Stimulated activated CD4-positive, alpha-beta T cell treated with anti-CD3 and anti-CD28 coated beads, TNF-alpha, amount 100 ng/mL, for 4 hours (primary cell): Measurements from ENCODE around the gene RPS28.
A peak's percentile ranks its signal among the peaks of the same experiment; 100 is the strongest.
"Not testable (repeated sequence)": the region's sequence is repeated elsewhere in the genome, so short reads cannot be mapped to it uniquely, and the experiment has no call there.

Experiments
- DNase-seq, 3 experiments: peaks; one replicate each; pipeline ENCODE4 v3.0.0-alpha.2; 2020; ENCODE audit warnings: low read depth in 3 of 3

Gene RPS28

DNA sequence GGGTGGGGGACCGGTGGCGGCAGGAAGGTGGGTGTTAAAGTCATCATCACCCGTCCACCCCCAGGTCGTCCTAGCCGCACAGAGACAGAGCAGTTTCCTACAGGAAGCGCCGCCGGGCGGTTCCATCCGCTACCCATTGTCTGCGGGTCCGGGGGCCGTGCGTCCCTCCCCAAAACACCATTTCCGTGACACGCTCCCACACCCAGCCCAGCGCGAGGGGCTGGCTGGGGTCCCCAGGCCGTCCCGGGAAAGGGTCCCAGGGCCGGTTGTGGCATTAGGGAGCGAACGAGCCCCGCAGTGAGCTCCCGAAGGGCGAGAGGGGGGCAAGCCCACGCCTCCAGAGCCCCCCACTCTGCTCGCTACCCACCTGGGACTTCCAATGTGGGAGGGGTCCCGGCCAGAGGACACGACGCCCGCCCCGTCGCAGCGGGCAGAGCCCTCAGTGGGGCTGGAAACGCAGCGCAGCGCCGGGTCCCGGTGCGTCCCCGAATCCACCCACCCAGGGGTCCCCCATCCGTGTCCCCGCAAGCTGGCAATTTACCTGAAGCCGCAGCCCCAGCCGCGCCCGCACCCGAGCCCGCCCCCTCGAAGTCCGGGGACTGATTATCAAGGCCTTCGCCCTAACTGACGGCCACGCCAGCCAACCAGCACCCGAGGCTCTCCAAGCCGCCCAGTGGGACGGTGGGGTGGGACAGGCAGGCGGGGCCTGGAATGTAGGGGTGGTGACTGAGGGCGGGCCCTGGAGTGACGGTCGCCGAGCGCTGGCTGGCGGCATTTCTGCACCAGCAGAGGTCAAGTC lies 21.6 kb downstream of the RPS28 start, which contains the start of gene KANK3:
Gene KANK3, minus strand, starts transcription at position 579 of the 799 bp plus-strand sequence. CDS start 5,434 bp downstream, outside the sequence.
- peak; percentile 81 to 84 (median 84) for DNase-seq

DNA sequence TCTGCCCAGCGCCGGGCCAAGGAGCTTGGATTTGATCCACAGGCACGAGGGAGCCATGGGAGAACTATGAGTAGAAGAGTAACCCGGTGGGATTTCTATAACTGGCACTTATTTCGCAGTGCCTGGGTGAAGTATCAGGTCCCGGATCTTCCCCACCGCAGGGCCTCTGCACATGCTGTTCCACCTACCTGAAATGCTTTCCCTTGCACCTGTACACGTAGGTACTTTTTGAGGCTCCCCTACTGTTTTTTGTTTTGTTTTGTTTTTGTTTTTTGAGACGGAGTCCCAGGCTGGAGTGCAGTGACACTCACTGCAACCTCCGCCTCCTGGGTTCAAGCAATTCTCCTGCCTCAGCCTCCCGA lies 22.2 kb downstream of the RPS28 start:
- no peak for DNase-seq

DNA sequence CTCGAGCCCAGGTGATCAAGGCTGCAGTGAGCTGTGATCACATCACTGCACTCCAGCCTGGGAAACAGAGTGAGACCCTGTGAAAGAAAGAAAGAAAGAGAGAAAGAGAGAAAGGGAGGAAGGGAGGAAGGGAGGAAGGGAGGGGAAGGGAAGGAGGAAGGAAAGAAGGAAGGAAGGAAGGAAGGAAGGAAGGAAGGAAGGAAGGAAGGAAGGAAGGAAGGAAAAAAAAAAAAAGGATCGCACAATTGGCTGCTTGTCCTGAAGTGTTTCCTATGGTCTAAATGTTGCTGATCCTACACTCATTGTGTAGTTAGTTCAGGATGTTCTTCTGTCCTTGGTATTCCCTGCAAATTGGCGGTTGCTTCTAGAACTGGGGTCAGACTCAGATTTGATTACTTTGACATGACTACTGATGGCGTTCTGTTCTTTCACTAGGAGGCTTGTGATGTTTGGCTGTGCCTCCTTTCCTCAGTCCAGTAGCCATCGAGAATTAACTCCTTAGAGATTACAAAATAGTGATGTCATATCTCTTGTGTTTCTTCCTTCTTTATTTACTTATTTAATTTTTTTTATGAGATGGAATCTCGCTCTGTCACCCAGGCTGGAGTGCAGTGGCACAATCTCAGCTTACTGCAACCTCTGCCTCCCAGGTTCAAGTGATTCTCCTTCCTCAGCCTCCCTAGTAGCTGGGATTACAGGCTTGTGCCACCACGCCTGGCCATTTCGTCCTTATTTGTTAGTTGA lies 28.5 kb downstream of the RPS28 start:
- DNase-seq = not testable (repeated sequence)

DNA sequence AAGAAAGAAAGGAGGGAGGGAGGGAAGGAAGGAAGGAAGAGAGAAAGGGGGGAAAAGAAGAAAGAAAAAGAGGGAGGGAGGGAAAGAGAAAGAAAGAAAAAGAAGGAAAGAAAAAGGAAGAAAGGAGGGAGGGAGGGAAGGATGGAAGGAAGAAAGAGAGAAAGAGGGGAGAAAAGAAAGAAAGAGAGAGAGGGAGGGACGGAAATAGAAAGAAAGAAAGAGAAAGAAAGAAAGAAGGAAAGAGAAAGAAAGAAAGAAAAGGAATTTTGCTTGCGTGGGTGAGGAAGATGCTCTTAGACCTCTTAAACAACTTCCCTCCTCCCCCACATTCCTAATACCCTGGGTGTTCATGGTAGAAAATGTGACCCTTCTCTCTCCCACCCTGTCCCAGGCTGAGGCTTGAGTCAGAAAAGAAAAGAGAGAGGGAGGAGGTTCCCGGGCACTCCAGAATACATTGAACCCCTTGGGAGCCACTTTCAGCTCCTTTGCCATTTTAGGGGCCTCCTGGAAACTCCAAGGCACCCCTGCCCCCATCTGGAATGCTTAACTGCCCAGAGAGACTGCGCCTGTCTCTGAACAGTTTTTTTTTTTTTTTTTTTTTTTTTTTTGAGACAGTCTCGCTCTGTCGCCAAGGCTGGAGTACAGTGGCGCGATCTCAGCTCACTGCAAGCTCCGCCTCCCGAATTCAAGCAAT lies 31.0 kb downstream of the RPS28 start:
- no peak for DNase-seq

DNA sequence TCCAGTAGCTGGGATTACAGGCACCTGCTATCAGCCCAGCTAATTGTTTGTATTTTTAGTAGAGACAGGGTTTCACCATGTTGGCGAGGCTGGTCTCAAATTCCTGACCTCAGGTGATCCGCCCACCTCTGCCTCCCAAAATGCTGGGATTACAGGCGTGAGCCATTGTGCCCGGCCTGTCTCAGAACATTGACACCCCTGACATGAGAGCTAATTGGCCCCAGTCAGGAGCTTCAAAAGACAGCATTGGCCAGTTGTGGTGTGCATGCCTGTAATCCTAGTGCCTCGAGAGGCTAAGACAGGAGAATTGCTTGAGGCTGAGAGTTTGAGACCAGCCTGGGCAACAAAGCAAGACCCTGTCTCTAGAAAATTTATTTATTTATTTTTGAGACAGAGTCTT lies 31.5 kb downstream of the RPS28 start:
- not testable (repeated sequence) for DNase-seq

DNA sequence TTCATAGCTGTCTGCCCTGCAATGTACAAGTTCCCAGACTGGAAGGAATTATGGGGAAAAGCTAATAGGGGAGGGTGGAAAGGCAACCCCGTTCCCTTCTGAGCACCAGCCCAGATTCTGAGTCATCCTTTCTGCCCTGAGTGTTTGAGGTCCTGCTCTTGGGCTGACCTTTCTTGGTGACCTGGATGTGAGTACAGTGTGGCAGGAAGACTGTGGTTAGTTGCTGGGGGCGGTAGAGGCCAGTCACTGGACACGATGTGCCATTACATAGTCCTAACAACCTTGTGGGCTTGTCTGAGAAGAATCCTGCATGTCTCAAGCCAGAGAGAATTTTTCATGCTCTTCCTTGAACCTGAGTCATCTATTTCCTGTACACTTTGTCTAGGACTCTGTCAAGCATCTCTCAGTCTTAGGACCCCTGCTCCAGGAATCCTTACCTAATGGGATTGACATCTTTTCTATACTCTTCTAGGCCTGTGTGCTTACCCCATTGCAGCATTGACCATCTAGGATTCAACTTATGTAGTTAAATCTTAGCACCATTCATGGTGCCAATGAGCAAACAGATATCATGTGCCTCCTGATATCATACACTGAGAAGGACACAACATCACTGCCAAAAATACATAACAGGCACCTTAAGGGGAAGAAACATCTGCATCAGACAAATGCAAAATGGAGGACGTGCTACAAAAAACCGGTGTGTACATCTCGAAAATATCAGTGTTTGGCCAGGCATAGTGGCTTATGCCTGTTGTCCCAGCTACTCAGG lies 34.5 kb downstream of the RPS28 start:
- DNase-seq = no peak

DNA sequence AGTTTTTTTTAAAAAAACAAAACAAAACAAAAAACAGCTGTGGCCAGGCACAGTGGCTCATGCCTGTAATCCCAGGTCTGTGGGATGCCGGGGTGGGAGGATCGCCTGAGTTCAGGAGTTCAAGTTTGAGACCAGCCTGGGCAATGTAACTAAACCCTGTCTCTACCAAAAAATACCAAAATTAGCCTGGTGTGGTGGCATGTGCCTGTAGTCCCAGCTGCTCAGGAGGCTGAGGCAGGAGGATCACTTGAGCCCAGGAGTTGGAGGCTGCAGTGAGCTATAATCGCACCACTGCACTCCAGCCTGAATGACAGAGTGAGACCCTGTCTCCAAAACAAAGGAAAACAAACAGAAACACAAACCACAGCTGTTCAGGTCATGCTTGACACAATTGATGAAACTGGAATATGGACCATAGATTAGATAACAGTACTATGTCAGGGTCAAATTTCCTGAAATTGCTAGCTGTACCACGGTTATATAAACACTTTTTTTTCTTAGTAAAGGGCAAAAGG lies 35.8 kb downstream of the RPS28 start:
- DNase-seq = no peak

DNA sequence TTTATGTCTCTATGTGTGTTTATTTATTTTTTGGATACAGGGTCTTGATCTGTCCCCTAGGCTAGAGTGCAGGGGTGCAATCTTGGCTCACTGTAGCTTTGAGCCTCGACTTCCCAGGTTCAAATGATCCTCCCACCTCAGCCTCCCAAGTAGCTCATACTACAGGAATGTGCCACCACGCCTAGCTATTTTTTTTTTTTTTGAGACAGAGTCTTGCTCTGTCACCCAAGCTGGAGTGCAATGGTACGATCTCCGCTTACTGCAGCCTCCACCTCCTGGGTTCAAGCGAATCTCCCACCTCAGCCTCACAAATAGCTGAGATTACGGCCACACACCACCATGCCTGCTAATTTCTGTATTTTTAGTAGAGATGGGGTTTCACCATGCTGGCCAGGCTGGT lies 37.7 kb downstream of the RPS28 start:
- DNase-seq = no peak

DNA sequence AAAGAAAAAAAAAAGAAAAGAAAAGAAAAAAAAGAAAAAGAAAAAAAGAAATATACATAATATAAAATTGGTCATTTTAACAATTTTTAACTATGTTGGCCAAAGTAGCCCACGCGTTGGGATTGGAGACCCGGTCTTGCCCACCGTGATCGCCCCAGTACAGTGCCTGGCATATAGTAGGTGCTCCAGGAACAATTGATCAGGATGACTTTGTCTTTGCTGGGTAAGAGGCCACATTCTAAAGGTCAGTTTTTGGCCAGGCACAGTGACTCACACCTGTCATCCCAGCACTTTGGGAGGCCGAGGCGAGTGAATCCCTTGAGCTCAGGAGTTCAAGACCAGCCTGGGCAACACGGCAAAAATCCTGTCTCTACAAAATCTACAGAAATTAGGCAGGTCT lies 38.9 kb downstream of the RPS28 start:
- DNase-seq = no peak

DNA sequence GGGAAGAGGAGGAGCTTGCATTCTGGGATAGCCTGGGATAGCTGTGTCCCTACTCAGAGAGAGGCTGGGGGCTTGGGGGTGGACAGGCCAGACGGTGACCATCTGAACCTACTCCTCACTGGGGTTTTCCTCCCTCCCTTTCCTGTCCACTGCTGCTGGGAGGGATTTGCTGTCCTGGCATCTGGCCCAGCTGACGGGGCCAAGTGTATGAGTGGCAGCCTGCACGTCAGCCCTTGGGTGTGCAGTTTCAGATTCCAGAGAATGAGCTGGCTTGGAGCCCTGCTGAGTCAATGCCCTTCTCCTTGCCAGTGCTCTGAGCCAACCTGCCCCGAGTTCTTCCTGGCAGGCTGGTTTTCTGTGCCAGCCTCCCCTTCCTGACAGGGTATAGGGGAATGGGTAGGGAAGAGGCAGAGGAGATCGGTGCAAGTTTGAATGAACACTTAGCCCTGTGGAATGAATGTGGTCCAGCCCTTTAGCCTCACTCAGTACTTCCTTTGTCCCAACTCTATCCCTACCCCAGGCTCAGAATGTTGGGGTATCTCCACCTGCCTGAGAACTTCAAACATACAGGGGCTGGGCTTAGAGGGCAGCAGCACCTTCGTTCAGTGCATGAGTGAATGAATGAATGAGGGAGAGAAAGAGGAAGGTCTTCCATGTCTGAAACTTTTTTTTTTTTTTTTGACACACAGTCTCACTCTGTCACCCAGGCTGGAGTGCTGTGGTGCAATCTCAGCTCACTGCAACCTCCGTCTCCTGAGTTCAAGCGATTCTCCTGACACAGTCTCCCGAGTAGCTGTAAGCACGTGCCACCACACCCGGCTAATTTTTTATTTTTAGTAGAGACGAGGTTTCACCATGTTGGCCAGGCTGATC lies 40.9 kb downstream of the RPS28 start:
- no peak for DNase-seq

DNA sequence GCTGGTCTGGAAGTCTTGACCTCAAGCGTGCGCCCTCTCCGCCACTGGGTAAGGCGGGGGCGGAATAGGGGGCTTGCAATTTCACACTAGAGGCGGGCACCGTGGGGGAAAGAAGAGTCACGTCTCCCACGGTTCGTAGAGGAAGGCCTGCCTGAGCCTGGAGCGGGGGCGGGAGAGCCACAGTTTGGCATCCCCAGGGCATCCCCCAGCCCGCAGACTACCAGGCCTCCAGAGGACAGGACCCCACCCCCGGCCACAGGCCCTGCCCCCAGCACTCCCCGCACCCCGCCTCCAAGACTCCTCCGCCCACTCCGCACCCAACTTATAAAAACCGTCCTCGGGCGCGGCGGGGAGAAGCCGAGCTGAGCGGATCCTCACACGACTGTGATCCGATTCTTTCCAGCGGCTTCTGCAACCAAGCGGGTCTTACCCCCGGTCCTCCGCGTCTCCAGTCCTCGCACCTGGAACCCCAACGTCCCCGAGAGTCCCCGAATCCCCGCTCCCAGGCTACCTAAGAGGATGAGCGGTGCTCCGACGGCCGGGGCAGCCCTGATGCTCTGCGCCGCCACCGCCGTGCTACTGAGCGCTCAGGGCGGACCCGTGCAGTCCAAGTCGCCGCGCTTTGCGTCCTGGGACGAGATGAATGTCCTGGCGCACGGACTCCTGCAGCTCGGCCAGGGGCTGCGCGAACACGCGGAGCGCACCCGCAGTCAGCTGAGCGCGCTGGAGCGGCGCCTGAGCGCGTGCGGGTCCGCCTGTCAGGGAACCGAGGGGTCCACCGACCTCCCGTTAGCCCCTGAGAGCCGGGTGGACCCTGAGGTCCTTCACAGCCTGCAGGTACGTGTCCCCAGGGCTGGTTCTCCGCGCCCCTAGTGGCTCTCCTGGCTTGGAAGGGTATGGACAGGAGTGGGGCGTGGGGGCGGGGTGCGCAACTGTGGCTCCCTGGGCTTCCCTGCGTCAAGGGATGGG lies 42.8 kb downstream of the RPS28 start, which contains the start of gene ANGPTL4:
Gene ANGPTL4, plus strand, starts transcription at position 353 of the 969 bp plus-strand sequence. Its CDS starts 167 bp downstream, at position 520.
- DNase-seq = peak; percentile 29 to 59 (median 37)

DNA sequence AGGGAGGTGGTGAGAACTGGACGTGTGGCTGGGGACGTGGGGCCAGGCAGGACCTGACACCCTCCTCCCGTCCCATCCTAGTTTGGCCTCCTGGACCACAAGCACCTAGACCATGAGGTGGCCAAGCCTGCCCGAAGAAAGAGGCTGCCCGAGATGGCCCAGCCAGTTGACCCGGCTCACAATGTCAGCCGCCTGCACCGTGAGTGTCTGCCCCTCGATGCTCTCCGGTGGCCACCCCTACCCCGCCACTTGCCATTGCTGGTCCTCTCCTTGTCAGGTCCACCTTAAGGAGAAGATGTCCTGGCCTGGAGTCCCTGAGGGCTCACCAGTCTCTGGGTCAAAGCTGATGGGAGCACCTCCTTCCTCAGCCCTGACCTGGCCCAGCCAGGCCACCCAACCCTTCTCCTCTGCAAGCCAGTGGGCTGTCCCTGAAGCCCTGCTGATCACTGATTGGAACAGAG lies 44.9 kb downstream of the RPS28 start:
- no peak for DNase-seq

DNA sequence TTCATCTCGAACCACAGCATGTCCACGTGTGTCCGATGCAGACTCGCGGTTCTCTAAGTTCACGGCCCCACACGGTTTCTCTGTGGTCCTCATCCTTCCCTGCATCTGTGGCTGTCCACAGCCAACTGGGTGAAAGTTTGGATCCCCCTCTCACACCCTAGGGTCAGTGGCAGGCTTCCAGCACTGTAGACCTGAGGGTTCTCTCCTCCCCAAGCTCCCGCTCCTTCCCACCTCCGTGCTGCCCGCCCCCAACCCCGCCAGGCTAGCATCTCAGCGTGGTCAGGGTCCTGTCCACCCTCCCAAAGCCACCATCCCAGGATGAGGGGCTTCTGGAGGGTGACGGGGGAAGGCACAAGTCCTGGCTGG lies 45.6 kb downstream of the RPS28 start:
- DNase-seq = no peak

DNA sequence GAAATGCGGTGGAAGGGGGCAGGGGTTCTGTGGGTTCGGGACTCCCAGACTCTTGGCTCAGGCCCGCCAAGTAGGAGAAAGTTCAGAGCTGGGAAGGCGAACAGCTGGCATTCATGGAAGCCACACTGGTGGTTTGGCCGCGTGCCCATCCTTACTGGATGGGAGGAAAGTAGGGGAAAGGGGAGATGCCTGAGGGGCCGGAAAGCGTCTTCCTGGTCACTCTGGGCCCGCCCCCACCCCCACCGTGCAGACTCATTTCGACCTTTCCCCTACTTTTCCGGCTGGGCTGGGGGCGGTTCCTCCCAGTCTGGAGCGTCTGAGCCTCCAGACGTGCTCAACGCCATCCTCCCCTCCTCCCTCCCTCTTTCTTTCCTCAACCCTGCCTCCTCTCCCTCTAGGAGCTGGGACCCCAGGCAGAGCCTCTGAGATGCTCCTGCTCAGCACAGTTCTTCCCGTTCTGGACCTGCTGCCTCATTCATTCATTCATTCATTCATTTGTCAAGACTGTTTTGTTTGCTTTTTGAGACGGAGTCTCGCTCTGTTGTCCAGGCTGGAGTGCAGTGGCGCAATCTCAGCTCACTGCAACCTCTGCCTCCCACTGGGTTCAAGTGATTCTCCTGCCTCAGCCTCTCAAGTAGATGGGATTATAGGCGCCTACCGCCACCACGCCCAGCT lies 46.2 kb downstream of the RPS28 start:
- DNase-seq = no peak

DNA sequence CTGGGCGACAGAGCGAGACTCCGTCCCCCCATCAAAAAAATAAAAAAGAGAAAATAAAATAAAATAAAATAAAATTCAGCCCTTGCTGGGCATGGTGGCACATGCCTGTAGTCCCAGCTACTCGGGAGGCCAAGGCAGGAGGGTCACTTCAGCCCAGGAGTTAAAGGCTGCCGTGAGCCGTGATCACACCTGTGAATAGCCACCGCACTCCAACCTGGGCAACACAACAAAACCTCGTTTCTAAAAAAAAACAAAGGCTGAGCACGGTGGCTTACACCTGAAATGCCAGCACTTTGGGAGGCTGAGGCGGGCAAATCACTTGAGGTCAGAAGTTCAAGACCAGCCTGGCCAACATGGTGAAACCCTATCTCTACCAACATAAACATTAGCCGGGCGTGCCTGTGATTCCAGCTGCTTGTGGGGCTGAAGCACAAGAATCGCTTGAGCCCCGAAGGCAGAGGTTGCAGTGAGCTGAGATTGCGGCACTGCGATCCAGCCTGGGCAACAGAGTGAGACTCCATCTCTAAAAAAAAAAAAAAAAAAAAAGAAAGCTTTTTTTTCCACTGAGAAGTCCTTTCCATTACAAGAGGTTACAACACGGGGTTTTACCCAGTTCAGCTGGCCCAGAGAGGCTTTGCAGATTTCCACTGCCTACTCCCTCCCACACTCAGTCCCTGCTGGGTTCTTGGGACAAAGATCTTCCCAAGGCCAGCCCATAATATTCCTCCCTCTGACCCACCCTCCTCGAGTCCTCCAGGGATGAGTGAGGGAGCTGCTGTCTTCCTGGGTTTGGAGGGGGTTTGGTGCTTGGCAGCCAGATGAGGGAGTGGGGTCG lies 49.1 kb downstream of the RPS28 start:
- DNase-seq = no peak

DNA sequence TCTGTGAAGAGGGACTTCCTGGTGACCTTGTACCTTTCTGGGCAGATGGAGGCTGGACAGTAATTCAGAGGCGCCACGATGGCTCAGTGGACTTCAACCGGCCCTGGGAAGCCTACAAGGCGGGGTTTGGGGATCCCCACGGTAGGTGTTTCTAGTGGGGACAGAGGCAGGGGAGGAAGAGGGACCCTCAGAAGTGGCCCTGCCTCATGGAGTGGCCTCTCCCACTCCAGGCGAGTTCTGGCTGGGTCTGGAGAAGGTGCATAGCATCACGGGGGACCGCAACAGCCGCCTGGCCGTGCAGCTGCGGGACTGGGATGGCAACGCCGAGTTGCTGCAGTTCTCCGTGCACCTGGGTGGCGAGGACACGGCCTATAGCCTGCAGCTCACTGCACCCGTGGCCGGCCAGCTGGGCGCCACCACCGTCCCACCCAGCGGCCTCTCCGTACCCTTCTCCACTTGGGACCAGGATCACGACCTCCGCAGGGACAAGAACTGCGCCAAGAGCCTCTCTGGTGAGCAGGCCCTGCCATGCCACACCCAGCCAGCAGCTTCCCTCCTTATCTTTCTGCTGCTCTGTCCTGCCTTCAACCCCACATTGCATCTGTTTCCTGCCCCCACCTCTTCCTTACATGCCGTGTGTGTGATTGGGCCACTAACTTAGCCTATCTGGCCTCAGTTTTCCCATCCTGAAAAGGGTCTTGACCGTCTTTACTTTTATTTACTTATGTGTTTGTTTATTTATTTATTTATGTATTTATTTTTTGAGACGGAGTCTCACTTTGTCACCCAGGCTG lies 49.9 kb downstream of the RPS28 start:
- DNase-seq = no peak
